ENCODE measurements around the gene SLC5A5.

SLC5A5 gene

GRCh38 chr19:17861542-17862402, 10.0 kb upstream of the SLC5A5 start:
- H3K4me1 Mint-ChIP-seq = peaks cover 16% of the 10 kb centered on the region
- H3K36me3 Mint-ChIP-seq (ENCODE audit: low read depth) = peaks cover 42% of the 10 kb centered on the region
- H3K9me3 Mint-ChIP-seq = no peaks in the 10 kb centered on the region
- H3K4me3 Mint-ChIP-seq = peak overlapping the region; percentile 94 to 100 (median 95)
- peaks cover 3% of the 10 kb centered on the region for H3K27me3 Mint-ChIP-seq (ENCODE audit: low read depth)
- TF ChIP-seq CTCF (IDR thresholded peaks at IDR 0.05; ENCODE audit: unreplicated experiment in 3 of 3) = no peak
- H3K27ac Mint-ChIP-seq = peak overlapping the region in 1 of 3 experiments; percentile 95

- no peak for TF ChIP-seq CTCF (IDR thresholded peaks at IDR 0.05; ENCODE audit: unreplicated experiment in 3 of 3)
- peak overlapping the region; percentile 70 to 100 (median 82) for H3K4me3 Mint-ChIP-seq
- H3K4me1 Mint-ChIP-seq = peaks cover 16% of the 10 kb centered on the region
- H3K27ac Mint-ChIP-seq = no peak overlapping the region
- H3K36me3 Mint-ChIP-seq (ENCODE audit: low read depth) = peaks cover 42% of the 10 kb centered on the region
- H3K9me3 Mint-ChIP-seq = no peaks in the 10 kb centered on the region
- peaks cover 9% of the 10 kb centered on the region for H3K27me3 Mint-ChIP-seq (ENCODE audit: low read depth)
Measured at GRCh38 chr19:17862711-17863519, 8.8 kb upstream of the SLC5A5 start.

GRCh38 chr19:17863520-17864182, 8.1 kb upstream of the SLC5A5 start:
- Mint-ChIP-seq H3K9me3 (no peaks in the 10 kb centered on the region), H3K27me3 (ENCODE audit: low read depth) (peaks cover 14% of the 10 kb centered on the region), H3K36me3 (ENCODE audit: low read depth) (peaks cover 42% of the 10 kb centered on the region), H3K4me3 (peak overlapping the region; percentile 46 to 79 (median 48)), H3K27ac (no peak overlapping the region), H3K4me1 (peaks cover 16% of the 10 kb centered on the region)
- TF ChIP-seq CTCF (IDR thresholded peaks at IDR 0.05; ENCODE audit: unreplicated experiment in 3 of 3) = no peak

GRCh38 chr19:17865364-17866311, 6.1 kb upstream of the SLC5A5 start:
- Mint-ChIP-seq H3K27ac (no peak overlapping the region), H3K4me1 (peaks cover 9% of the 10 kb centered on the region), H3K36me3 (ENCODE audit: low read depth) (peaks cover 38% of the 10 kb centered on the region), H3K9me3 (no peaks in the 10 kb centered on the region), H3K4me3 (peak overlapping the region in 1 of 3 experiments; percentile 46), H3K27me3 (ENCODE audit: low read depth) (peaks cover 33% of the 10 kb centered on the region)
- no peak for TF ChIP-seq CTCF (IDR thresholded peaks at IDR 0.05; ENCODE audit: unreplicated experiment in 3 of 3)

GRCh38 chr19:17866312-17866963, 5.3 kb upstream of the SLC5A5 start:
- no peak for TF ChIP-seq CTCF (IDR thresholded peaks at IDR 0.05; ENCODE audit: unreplicated experiment in 3 of 3)
- Mint-ChIP-seq H3K4me3 (no peak overlapping the region), H3K9me3 (no peaks in the 10 kb centered on the region), H3K27ac (no peak overlapping the region), H3K27me3 (ENCODE audit: low read depth) (peaks cover 41% of the 10 kb centered on the region), H3K36me3 (ENCODE audit: low read depth) (peaks cover 31% of the 10 kb centered on the region), H3K4me1 (peaks cover 3% of the 10 kb centered on the region)

Data from nephron (organoid).